NCI-H1092 (cell line): ENCODE measurements around the gene HLA-DPB1.
"Not testable (repeated sequence)": the region's sequence is repeated elsewhere in the genome, so short reads cannot be mapped to it uniquely, and the experiment has no call there.

Source experiments
- DNase-seq: peaks from one replicate; lab custom pipeline; 2025; lab: John Stamatoyannopoulos, UW

HLA-DPB1 gene

GRCh38 chr6:33071569-33071968, 4.2 kb upstream of the HLA-DPB1 start:
- DNase-seq = no peak

DNA sequence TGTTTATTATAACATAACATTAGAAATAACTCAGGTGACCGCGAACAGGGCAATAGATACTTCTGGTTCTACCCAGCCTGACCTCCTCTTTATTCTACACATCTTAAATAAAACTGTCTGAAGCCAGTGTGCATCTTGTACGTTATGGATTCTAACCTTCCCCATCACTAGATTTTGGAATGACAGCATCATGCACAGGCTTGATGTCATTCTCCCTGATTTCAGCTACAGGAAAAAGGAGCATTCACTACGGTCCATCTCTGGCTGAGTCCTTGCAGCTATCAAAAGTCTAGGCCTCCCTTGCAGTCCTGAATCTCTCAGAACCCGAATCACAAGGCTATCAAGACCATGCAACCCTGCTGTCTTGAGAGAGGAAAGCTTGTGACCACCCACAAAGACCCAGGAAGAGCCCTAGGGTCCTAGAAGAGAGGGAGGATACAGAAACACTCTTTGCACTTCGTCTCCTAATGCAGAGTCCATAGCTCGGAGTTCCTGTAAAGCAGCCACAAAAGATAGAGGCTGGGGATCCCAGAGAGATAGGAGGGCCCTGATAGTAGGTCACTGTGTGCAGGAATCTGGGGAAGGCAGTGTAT, 3.2 kb upstream of the HLA-DPB1 start:
- no peak for DNase-seq

DNA sequence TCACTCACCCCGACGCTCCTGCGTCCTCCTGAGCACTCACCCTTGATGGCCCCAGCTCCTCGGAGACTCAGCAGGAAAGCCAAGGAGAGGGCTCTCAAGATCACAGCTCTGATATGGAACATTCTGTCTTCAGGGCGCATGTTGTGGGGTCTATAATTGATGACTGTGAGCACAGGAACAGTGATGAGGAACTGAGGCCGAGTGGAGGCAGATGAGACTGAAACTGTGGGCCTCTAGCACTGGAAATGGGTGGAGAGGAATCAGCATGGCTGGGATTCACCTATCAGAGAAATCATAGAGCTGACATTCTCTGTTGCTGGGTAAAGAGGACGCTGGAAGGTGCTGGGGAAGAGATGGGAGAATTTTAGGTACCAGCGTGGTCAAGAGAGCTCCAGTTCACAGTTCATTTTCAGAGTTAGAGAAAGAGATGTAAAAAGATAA, 2.3 kb upstream of the HLA-DPB1 start, which contains the start of gene HLA-DPA1:
HLA-DPA1 (minus strand) TSS at position 219 of the 441 bp plus-strand sequence.
- no peak for DNase-seq

DNA sequence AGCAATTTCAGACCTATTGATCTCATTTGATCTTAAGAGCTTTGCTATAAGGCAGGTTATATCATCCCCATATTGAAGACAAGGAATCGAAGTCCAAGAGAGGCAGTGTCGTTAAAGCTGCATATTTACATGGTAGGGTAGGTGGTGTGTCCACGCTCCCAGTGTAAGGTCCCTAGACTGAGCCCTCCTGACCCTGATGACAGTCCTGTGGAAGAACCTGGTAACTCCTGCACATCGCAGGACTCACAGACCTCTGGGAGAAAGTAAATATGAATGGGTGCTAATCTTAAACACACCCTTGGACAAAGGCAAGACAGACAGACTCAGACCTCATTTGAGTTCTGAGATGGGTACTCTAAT, 602 bp upstream of the HLA-DPB1 start:
- DNase-seq = no peak

GRCh38 chr6:33076406-33076934, 680 bp downstream of the HLA-DPB1 start:
- DNase-seq = no peak

DNA sequence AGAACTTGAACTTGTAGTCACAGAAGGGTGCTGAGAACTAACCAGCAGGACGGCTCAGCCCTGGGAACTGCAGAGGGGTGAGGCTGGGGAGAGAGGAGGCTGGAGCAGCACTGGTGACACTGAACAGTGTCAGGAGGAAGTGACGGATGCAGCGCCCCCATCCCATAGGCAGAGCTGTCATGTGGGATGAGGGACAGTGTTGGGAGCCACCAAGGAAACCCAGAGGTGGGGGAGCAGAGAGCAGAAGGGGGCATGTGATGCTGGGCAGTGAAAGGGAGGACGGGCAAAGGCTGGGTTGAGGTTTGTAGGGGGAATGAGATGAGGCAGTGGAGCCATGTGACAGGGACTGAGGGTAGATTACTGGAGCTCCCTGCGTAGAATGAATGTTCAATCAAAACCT, 2.1 kb downstream of the HLA-DPB1 start:
- DNase-seq = no peak

DNA sequence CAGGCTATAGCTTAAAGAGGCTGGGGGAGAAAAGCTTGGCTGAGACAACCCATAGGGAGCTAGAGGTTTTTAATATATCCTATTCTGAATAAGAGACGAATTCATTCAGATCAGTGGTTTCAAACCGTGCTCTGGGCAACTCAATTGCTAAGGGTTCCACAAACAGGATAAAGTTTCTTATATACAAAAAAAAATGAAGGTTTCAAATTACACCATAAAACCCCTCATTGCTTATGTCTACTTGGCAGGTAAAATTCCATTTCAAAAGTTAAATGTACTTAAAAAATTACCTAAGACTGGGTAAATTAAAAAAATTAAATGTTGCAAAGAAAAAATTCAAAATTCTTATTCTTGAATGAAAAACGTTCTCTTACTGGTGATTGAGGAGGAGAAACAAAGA, 2.7 kb downstream of the HLA-DPB1 start:
- DNase-seq = no peak

DNA sequence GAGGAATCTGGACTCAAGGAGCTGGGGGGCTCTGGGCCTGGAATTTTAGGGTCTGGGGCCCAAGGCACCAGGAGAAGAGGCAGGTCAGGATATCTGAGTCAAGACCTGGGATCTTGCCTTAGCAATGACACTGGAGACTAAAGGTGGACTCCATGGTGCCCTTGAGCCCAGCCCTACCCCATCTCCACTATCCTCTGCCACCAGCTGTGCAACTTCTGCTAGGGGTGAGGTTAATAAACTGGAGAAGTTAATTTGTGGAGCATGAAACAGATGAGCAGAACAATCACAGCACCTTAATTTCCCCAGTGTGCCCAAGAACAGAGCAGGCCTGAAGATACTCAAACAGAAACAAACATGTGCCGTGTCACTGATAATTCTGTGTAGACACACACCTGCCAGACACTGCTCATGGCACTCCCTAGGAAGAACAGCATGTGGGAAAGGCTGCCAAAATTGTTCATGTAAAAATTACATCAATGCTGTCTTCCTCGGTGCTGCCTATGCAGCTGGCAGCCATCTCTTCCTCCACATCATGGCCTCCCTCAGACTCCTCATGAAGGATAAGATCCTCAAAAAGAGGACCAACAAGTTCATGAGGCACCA, 3.2 kb downstream of the HLA-DPB1 start:
- no peak for DNase-seq

- no peak for DNase-seq
Observed at GRCh38 chr6:33079580-33079979, 3.8 kb downstream of the HLA-DPB1 start.

DNA sequence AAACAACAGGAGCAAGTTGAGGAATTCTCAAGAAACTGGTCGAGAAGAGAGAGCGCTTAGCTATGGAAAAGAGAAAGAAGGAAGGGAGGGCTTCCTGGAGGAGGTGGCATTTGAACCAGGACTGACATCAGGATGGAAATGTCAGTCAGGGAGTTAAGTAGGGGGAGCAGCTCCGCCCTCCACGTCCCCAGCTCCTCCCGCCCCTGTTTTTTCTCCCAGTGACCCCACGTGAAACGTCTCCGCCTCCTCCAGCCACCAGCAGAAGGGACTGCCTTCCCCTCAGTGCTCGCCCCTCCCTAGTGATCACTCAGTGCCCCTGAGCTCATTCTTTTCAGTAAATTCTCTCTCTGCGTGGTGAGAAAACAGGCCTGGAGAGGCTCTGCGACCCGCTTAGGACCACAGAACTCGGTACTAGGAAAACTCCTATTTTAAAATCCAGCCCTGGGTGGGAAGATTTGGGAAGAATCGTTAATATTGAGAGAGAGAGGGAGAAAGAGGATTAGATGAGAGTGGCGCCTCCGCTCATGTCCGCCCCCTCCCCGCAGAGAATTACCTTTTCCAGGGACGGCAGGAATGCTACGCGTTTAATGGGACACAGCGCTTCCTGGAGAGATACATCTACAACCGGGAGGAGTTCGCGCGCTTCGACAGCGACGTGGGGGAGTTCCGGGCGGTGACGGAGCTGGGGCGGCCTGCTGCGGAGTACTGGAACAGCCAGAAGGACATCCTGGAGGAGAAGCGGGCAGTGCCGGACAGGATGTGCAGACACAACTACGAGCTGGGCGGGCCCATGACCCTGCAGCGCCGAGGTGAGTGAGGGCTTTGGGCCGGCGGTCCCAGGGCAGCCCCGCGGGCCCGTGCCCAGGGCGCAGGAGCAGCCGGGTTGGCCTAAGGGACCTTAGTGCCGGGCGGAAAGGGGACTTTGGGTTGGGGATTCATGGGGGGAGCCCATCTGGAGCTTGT, 4.6 kb downstream of the HLA-DPB1 start:
- DNase-seq = no peak

- DNase-seq = no peak
Observed at GRCh38 chr6:33081098-33081824, 5.5 kb downstream of the HLA-DPB1 start.

GRCh38 chr6:33082702-33083101, 6.9 kb downstream of the HLA-DPB1 start:
- no peak for DNase-seq

DNA sequence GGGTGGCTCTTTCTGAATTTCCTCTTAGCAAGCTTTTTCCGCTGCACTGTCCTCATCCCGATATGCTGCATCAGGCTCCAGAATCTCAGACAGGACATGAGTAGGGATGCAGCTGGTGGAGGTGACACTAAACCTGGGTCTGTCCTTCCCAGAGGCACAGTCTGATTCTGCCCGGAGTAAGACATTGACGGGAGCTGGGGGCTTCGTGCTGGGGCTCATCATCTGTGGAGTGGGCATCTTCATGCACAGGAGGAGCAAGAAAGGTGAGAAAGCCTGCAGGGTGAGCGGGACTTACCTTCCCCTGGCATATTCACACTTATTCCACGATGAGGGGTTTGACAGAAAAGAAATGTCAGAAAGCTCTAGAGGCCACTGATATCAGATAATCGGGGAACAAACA, 9.8 kb downstream of the HLA-DPB1 start:
- DNase-seq = no peak

- no peak for DNase-seq
Observed at GRCh38 chr6:33088258-33088930, 12.6 kb downstream of the HLA-DPB1 start.

- DNase-seq = no peak
Observed at GRCh38 chr6:33088931-33089620, 13.3 kb downstream of the HLA-DPB1 start.

- no peak for DNase-seq
Observed at GRCh38 chr6:33091957-33092356, 16.2 kb downstream of the HLA-DPB1 start.

DNA sequence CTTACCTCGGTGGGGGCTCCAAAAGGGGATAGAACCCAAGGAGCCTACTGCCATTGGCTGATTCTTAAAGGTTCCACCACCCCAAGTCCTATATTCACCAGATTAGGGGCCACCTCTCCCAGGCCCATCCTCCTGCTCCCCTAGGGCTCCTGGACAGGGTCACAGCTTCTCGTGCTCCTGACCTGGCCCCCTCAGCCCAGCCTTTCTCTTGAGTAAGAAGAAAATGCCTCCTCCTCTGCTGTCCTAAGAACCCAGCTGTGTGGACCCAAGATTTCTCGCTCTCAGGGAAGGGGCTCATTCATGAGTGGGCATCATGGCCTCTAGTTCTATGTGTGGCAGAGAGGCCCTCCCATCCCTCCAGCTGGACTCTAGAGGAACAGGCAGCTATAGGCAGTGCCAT, 16.6 kb downstream of the HLA-DPB1 start:
- DNase-seq = no peak

DNA sequence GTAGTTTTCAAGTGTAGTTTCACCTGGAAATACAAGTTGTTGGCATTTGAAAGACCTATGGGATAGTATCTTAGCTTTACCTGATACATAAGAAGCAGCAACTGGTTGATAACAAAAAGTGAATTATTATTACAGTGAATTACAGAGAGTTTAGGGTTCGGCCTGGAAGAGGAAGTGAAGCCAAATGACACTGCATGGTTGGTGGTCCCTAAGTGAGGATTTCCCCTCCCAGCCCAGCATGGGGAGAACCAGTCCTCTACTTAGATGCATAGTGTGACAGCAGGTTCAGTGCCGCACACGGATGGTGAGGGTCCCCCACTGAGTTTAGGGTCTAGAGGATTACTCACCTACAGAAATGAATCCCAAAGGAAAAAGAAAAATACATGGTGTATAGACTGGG, 18.1 kb downstream of the HLA-DPB1 start:
- DNase-seq = no peak

GRCh38 chr6:33095681-33096080, 19.9 kb downstream of the HLA-DPB1 start:
- no peak for DNase-seq

DNA sequence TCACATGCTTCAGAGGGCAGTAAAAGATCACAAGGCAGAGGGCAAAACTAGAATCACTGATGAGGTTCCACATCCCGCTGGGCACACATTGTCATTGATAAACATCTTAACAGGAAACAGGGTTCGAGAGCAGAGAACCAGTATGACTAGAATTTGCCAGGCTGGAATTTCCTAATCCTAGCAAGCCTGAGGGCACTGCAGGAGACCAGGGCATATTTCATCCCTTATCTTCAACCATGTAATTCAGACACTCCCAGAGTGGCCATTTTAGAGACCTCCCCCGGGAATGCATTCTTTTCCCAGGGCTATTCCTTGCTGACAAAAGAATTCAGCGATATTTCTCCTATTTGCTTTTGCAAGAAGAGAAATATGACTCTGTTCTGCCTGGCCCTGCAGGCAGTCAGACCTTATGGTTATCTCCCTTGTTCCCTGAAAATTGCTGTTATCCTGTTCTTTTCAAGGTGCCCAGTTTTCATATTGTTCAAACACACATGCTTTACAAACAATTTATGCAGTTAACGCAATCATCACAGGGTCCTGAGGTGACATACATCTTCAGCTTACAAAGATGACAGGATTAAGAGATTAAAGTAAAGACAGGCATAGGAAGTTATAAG, 25.4 kb downstream of the HLA-DPB1 start:
- not testable (repeated sequence) for DNase-seq
